ENCODE measurements around the gene ELK3. TPM values are rescaled to one million over a fixed set of nuclear protein-coding genes. Genes with fewer than 3 reads are reported as not detected.

The ELK3 gene
- total and polyA plus RNA-seq, 2 of the 13 experiments (the other 11 are each of a cell fraction or from before 2014, with no cell fraction given): 2.9 to 3.2 TPM

- H3K27ac ChIP-seq (ENCODE audit: extremely low read length, insufficient read depth, low read length): no peak overlapping the region
- H3K36me3 ChIP-seq (replicated peaks in 1 of 2; ENCODE audit: control insufficient read depth in 1 of 2, insufficient read depth in 2 of 2, low read length in 2 of 2): no peaks in the 10 kb centered on the region
- ATAC-seq: no peak
- no peaks in the 10 kb centered on the region for H4K20me1 ChIP-seq (ENCODE audit: insufficient read depth, low read length)
- no peak for DNase-seq (ENCODE audit: low spot score)
- ChIA-PET CTCF (ENCODE audit: low intra/inter-chr PET ratio, low total read pairs) (no interaction called here), POLR2A (no interaction called here)
- H3K79me2 ChIP-seq (ENCODE audit: insufficient read depth, low read length): no peaks in the 10 kb centered on the region
- H3K9me3 ChIP-seq (ENCODE audit: low read length): no peaks in the 10 kb centered on the region
- no peak overlapping the region for H3K4me2 ChIP-seq (ENCODE audit: low read depth, low read length)
- 54% methylated on average over 3 of the region's 3 CpGs for WGBS (ENCODE audit: low lambda C conversion rate)
- H3K9ac ChIP-seq (ENCODE audit: insufficient read depth, low read depth, low read length): no peak overlapping the region
- peaks cover 16% of the 10 kb centered on the region for H3K4me1 ChIP-seq (ENCODE audit: insufficient read depth, low read length)
- FAIRE-seq: no peak
- H3K4me3 ChIP-seq (replicated peaks in 1 of 3; ENCODE audit: insufficient read depth in 1 of 3, low read depth in 2 of 3, low read length in 3 of 3): no peak overlapping the region
- no peaks in the 10 kb centered on the region; a peak in 1 of 5 replicates for H3K27me3 ChIP-seq (ENCODE audit: control insufficient read depth in 1 of 2, insufficient read depth in 2 of 2, low read length in 2 of 2)
- no TSS peak for BruUV-seq (replicated peaks)
- no peak overlapping the region for H2AFZ ChIP-seq (ENCODE audit: low read length)
- in situ Hi-C loops (cut with HindIII; ENCODE audit: extremely low pct_ligation_motif_present, low pct_unique_long_range_greater_than_20kb) (no loop called here), intact Hi-C loops (cut with micrococcal nuclease; ENCODE audit: unreplicated experiment) (no loop called here)
- TF ChIP-seq HIC2 (CRISPR knock-in tag; IDR thresholded peaks at IDR 0.05; ENCODE audit: low read depth): no peak
- TF ChIP-seq ZNF224 (CRISPR knock-in tag; IDR thresholded peaks at IDR 0.05): no peak
- no peak for TF ChIP-seq TIGD3 (CRISPR knock-in tag; IDR thresholded peaks at IDR 0.05; ENCODE audit: borderline replicate concordance)
- no peak for TF ChIP-seq ELF1 (CRISPR knock-in tag; IDR thresholded peaks at IDR 0.05)
- TF ChIP-seq ZNF407 (CRISPR knock-in tag; IDR thresholded peaks at IDR 0.05; ENCODE audit: not compliant biosample characterization): no peak
- TF ChIP-seq ATF1 (CRISPR knock-in tag; IDR thresholded peaks at IDR 0.05): no peak
- no peak for TF ChIP-seq GMEB2 (CRISPR knock-in tag; IDR thresholded peaks at IDR 0.05; ENCODE audit: low read depth)
Observed at GRCh38 chr12:96197503-96198272, 3.5 kb downstream of the ELK3 start.

Measured in HepG2 (cell line).